GM19455 (cell line): ENCODE measurements around the gene ERFE.

Experiments
- ATAC-seq: cut with Tn5 transposase; IDR thresholded peaks from one replicate; pipeline ENCODE4 v1.9.1; 2021; ENCODE audit not compliant: unreplicated experiment

ERFE gene

GRCh38 chr2:238138331-238139195, 20.2 kb upstream of the ERFE start, which contains the start of gene KLHL30:
KLHL30 (plus strand) TSS chr2:238138668; CDS start chr2:238140755, 2,087 bp downstream.
- no peak for ATAC-seq

- no peak for ATAC-seq
Measured at GRCh38 chr2:238139196-238140039, 19.4 kb upstream of the ERFE start.

- ATAC-seq: no peak
Measured at GRCh38 chr2:238140040-238140439, 18.7 kb upstream of the ERFE start.

- no peak for ATAC-seq
Measured at GRCh38 chr2:238140721-238141540, 17.8 kb upstream of the ERFE start.

- ATAC-seq: no peak
Measured at GRCh38 chr2:238141541-238142318, 17.0 kb upstream of the ERFE start.

- ATAC-seq: no peak
Measured at GRCh38 chr2:238142382-238143205, 16.2 kb upstream of the ERFE start.

- no peak for ATAC-seq
Measured at GRCh38 chr2:238143239-238143951, 15.4 kb upstream of the ERFE start.

- ATAC-seq: no peak
Measured at GRCh38 chr2:238144262-238144661, 14.5 kb upstream of the ERFE start.

GRCh38 chr2:238145046-238145445, 13.7 kb upstream of the ERFE start:
- ATAC-seq: no peak

- no peak for ATAC-seq
Measured at GRCh38 chr2:238145851-238146250, 12.9 kb upstream of the ERFE start.

GRCh38 chr2:238146884-238147544, 11.8 kb upstream of the ERFE start:
- ATAC-seq: no peak

GRCh38 chr2:238148981-238149380, 9.8 kb upstream of the ERFE start:
- no peak for ATAC-seq

GRCh38 chr2:238149841-238150572, 8.8 kb upstream of the ERFE start:
- no peak for ATAC-seq

- no peak for ATAC-seq
Measured at GRCh38 chr2:238150686-238151085, 8.1 kb upstream of the ERFE start.

GRCh38 chr2:238151205-238151604, 7.6 kb upstream of the ERFE start:
- ATAC-seq: no peak

GRCh38 chr2:238151628-238152235, 7.0 kb upstream of the ERFE start:
- no peak for ATAC-seq
